ENCODE results near the gene ARL4D. TPM values are rescaled to one million over a fixed set of nuclear protein-coding genes. Genes with fewer than 3 reads are reported as not detected.

ARL4D gene
- total RNA-seq, 1 donor from 2014 or later, result 5.9 TPM

DNA sequence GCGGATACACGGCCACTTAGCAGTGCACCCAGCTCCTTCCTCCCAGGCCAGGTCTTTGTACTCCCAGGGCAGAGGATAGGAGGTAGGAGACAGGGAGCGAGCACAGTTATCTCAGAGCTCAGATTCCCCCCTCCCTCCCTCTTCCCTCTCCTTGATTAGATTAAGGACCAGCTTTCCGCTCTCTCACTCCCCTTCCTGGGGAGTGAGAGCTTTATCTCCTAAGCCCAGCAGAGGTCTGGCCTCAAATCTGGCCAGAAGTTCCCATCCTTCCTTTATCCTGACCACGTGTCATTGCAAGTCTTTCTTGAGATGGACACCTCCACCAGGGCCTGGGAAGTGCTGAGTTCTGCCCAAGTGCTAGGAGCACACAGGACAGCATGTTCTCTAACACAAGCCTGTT, 5.1 kb downstream of the ARL4D start:
- no peaks in the 10 kb centered on the region for H3K9me3 Mint-ChIP-seq (ENCODE audit: low read depth)
- peaks cover 4% of the 10 kb centered on the region for H3K4me1 Mint-ChIP-seq (ENCODE audit: low read depth)
- H3K27ac Mint-ChIP-seq, result no peak overlapping the region
- no peaks in the 10 kb centered on the region for H3K36me3 Mint-ChIP-seq (ENCODE audit: insufficient read depth)
- TF ChIP-seq, protein P1, sequence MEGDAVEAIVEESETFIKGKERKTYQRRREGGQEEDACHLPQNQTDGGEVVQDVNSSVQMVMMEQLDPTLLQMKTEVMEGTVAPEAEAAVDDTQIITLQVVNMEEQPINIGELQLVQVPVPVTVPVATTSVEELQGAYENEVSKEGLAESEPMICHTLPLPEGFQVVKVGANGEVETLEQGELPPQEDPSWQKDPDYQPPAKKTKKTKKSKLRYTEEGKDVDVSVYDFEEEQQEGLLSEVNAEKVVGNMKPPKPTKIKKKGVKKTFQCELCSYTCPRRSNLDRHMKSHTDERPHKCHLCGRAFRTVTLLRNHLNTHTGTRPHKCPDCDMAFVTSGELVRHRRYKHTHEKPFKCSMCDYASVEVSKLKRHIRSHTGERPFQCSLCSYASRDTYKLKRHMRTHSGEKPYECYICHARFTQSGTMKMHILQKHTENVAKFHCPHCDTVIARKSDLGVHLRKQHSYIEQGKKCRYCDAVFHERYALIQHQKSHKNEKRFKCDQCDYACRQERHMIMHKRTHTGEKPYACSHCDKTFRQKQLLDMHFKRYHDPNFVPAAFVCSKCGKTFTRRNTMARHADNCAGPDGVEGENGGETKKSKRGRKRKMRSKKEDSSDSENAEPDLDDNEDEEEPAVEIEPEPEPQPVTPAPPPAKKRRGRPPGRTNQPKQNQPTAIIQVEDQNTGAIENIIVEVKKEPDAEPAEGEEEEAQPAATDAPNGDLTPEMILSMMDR (IDR thresholded peaks at IDR 0.05; ENCODE audit: unreplicated experiment), result no peak
- no peak overlapping the region for H3K4me3 Mint-ChIP-seq (ENCODE audit: low read depth)
- no peak for DNase-seq (ENCODE audit: low spot score, unreplicated experiment)
- H3K27me3 Mint-ChIP-seq, result no peaks in the 10 kb centered on the region

DNA sequence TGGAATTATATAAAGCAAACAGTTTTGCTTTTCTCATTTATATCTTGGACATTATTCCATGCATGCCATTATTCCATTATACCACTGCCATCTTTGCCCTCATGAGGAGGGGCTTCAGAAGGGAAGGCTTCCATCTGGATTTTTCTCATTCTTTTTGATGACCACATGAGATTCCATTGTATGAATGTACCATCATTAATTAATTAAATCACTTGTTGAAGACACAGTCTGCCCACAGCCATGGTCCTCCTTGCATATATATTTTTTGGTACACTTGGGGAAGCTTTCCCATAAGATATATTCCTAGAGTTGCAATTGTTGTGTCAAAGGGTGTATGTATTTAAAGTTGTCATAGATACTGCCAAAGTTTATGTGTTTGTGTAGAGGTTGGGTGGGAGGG, 7.1 kb downstream of the ARL4D start:
- H3K9me3 Mint-ChIP-seq (ENCODE audit: low read depth), result no peaks in the 10 kb centered on the region
- no peaks in the 10 kb centered on the region for H3K36me3 Mint-ChIP-seq (ENCODE audit: insufficient read depth)
- H3K4me1 Mint-ChIP-seq (ENCODE audit: low read depth), result no peaks in the 10 kb centered on the region

DNA sequence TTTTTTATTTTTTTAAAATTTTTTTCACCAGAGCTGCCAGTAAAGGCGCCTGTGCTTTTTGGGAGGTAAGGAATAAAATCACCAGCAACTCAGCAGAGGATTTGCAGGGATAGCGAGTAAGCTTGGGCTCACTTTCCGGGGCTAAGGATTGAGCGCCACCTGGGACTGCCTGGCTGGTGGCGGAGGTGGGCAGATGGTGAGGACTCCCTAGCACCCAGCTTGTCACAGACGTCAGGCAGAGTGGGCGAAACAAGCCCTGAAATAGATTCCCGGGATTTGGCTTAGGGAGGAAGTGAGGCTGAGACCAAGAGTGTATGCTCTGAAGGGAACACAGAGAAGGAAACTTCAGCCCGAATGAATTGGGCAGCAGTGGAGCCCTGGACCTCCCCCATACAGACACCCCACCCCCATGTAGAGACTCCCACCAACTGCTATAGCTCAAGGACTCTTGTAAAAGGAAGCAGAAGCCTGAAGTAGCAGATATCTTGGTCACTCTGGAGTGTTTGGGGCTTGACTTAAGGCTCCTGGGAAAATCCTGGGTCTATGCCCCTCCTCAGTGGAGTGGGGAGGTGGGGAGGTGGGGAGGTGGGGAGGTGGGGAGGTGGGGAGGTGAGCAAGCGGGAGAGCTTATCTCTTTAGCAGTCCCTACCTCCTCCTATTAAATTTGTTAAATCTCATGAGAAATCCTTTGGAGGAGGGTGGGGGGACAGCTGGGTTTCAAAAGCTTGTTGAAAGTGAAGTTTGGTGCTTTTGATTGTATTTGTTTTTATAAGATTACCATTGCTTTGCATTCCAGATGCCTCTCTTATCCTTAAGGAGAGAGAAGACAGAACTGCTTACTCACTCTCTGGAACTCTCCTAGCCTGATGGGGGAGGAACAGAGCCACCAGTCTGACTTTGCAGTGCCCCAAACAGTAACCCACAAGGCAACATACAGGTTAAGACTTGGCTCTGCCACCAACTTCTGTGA, 8.2 kb downstream of the ARL4D start:
- no peak for DNase-seq (ENCODE audit: low spot score, unreplicated experiment)
- Mint-ChIP-seq H3K4me3 (ENCODE audit: low read depth) (no peak overlapping the region), H3K27ac (no peak overlapping the region), H3K27me3 (no peaks in the 10 kb centered on the region), H3K36me3 (ENCODE audit: insufficient read depth) (no peaks in the 10 kb centered on the region), H3K4me1 (ENCODE audit: low read depth) (no peaks in the 10 kb centered on the region), H3K9me3 (ENCODE audit: low read depth) (no peaks in the 10 kb centered on the region)
- TF ChIP-seq, protein P1 (IDR thresholded peaks at IDR 0.05; ENCODE audit: unreplicated experiment), result no peak

More for the DNA sequence above, 7.1 kb downstream of the ARL4D start:
- H3K27ac Mint-ChIP-seq, result no peak overlapping the region
- no peaks in the 10 kb centered on the region for H3K27me3 Mint-ChIP-seq
- TF ChIP-seq, protein P1 (IDR thresholded peaks at IDR 0.05; ENCODE audit: unreplicated experiment), result no peak
- no peak overlapping the region for H3K4me3 Mint-ChIP-seq (ENCODE audit: low read depth)
- DNase-seq (ENCODE audit: low spot score, unreplicated experiment), result no peak

DNA sequence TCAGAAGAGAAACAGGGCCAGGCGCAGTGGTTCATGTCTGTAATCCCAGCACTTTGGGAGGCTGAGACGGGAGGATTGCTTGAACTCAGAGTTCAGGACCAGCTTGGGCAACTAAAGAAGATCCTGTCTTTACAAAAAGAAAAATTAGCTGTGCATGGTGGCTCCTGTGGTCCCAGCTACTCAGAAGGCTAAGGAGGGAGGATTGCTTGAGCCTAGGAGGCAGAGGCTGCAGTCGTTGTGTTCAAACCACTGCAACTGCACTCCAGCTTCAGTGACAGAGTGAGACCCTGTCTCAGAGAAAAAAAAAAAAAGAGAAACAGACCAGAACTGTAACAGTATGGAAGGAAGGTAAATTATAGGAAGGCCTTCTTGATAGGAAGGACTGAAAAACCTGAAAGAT, 10.3 kb downstream of the ARL4D start:
- Mint-ChIP-seq H3K9me3 (ENCODE audit: low read depth) (no peaks in the 10 kb centered on the region), H3K36me3 (ENCODE audit: insufficient read depth) (no peaks in the 10 kb centered on the region), H3K4me3 (ENCODE audit: low read depth) (no peak overlapping the region), H3K4me1 (ENCODE audit: low read depth) (no peaks in the 10 kb centered on the region), H3K27me3 (no peaks in the 10 kb centered on the region), H3K27ac (peak overlapping the region; percentile 24)
- DNase-seq (ENCODE audit: low spot score, unreplicated experiment), result no peak
- TF ChIP-seq, protein P1 (IDR thresholded peaks at IDR 0.05; ENCODE audit: unreplicated experiment), result no peak

DNA sequence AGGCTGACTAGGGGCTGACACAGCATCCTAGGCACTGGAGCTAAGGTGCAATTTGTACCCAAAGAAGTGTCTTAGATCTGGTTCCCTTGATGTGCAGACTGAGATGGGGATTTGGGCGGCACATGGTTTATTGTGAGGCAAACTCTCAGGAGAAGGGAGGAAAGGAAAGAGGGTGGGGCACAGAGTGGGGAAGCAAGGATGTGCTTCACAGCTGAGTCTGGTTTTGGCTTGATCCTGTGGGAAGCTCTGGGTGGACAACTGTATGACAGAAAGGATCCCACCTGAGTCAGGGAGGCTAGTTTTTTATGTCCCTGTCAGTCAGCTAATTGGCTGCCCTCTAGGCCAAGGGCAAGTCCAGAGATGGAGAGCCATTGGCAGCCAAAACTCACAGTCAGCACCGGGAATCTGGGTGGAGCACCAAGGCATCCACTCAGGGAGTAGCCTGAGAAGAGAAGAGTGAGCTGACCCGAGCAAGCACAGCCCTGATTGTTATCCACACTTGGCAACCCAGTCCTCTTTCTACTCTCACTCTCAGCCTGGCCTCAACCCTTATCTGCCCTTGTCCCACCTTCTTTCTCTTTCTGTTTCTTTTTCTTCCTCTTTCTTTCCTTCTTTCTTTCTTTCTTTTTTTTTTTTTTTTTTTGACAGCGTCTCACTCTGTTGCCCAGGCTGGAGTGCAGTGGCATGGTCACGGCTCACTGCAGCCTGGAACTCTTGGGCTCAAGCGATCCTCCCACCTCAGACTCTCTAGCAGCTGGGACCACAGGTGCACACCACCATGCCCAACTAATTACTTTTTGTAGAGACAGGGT, 12.0 kb downstream of the ARL4D start:
- peaks cover 10% of the 10 kb centered on the region for H3K27me3 Mint-ChIP-seq
- no peaks in the 10 kb centered on the region for H3K4me1 Mint-ChIP-seq (ENCODE audit: low read depth)
- H3K4me3 Mint-ChIP-seq (ENCODE audit: low read depth), result no peak overlapping the region
- no peak overlapping the region for H3K27ac Mint-ChIP-seq
- TF ChIP-seq, protein P1 (IDR thresholded peaks at IDR 0.05; ENCODE audit: unreplicated experiment), result no peak
- no peaks in the 10 kb centered on the region for H3K9me3 Mint-ChIP-seq (ENCODE audit: low read depth)
- no peak for DNase-seq (ENCODE audit: low spot score, unreplicated experiment)
- no peaks in the 10 kb centered on the region for H3K36me3 Mint-ChIP-seq (ENCODE audit: insufficient read depth)
